Measurements from ENCODE around the gene MLIP.

Gene MLIP

DNA sequence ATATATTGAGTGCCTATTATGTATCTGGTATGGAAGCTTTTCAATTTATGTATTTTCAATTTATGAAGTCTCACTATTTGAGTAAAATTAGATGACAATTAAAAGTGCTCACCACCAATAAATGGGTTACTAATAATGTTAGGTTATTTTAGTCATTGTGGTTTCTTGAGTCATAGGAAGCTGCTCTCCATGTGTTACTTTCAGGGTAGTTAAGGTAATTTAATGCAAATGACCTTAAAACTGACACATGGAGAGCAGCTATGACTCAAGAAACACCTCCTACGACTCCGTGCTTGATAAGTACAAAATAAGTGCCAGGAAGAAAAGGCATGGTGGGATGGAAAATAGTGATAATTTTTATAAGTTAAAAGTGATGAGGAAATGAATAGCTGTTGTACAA lies 180.5 kb downstream of the MLIP start:
- peak overlapping the region; percentile 61 for H3K27ac ChIP-seq (ENCODE audit: low read depth, low read length)
- H3K4me1 ChIP-seq (ENCODE audit: control insufficient read depth, insufficient read depth, low read length, unreplicated experiment): peaks cover 19% of the 10 kb centered on the region
- H2AFZ ChIP-seq (ENCODE audit: low read length, unreplicated experiment): peak overlapping the region; percentile 67
- no peaks in the 10 kb centered on the region for H3K36me3 ChIP-seq (ENCODE audit: insufficient read depth, low read length)
- no peaks in the 10 kb centered on the region for H3K27me3 ChIP-seq (ENCODE audit: insufficient read depth, low read length)
- no peak overlapping the region for H3K4me3 ChIP-seq (ENCODE audit: low read depth, low read length)
- H3K79me2 ChIP-seq (ENCODE audit: control insufficient read depth, insufficient read depth, low read length, unreplicated experiment): no peaks in the 10 kb centered on the region

DNA sequence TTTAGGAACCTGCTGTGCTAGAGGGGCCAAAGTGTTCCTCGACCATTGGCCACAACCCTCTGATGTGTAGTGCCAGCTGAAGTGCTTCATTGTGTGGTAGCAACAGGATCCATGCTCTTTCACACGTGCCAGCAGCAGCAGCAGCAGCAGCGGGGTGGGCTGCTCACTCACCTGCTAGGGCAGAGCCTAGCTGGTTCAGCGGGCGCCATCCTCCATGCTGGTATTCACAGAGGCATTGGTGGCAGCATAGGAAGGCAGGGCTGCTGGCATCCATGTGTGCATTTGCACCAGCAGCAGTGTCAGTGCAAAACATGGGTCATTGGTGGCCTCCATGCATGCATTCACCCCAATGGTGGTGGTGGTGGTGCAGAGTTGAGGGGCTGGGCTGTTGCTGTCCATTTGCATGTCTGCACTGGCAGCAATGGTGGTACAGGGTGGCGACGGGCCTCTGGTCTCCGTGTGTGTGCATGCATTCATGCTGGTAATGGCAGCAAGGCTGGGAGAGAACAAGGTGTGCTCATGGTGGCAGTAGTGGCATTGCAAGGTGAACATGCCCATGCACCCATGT lies 183.8 kb downstream of the MLIP start:
- peaks cover 19% of the 10 kb centered on the region for H3K4me1 ChIP-seq (ENCODE audit: control insufficient read depth, insufficient read depth, low read length, unreplicated experiment)
- H2AFZ ChIP-seq (ENCODE audit: low read length, unreplicated experiment): no peak overlapping the region
- H3K27me3 ChIP-seq (ENCODE audit: insufficient read depth, low read length): no peaks in the 10 kb centered on the region
- H3K79me2 ChIP-seq (ENCODE audit: control insufficient read depth, insufficient read depth, low read length, unreplicated experiment): no peaks in the 10 kb centered on the region
- H3K36me3 ChIP-seq (ENCODE audit: insufficient read depth, low read length): no peaks in the 10 kb centered on the region
- no peak overlapping the region for H3K4me3 ChIP-seq (ENCODE audit: low read depth, low read length)
- no peak overlapping the region for H3K27ac ChIP-seq (ENCODE audit: low read depth, low read length)

DNA sequence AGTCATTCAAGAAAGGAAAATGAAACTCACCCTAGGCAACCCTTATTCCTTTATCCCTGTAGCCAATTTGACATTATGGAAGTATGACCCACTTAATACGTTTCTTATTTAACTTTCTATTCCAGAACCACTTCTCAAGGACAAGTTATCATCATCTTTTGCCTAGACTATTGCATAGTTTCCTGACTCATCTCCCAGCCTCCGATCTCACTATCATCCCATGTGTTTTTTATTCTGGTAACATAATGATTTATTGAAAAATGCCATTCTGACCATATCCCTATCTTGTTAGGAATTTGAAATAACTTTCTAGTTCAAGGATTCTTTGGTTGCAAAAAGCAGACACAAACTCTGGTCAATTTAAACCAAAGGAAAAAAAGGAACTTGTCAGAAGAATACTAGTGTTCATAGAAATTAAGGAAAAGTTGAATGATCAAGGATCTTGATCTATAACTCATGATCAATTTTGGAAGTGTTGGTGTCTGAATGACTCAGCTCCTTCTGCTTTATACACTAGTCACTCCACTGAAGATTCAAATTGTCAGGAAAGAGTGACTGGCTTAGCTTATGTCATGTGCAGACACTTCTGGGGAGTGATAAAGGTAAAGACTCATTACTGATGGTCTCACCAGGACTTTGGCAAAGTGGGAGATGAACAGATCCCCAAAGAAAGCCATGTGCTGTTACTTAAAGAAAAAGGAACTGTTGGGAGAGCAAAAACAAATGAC lies 188.5 kb downstream of the MLIP start:
- Histone ChIP-seq H3K27me3 (ENCODE audit: insufficient read depth, low read length) (no peaks in the 10 kb centered on the region), H3K4me3 (ENCODE audit: low read depth, low read length) (peak overlapping the region; percentile 34; the same call in 1 of the 2 replicates), H3K27ac (ENCODE audit: low read depth, low read length) (peak overlapping the region; percentile 21), H3K36me3 (ENCODE audit: insufficient read depth, low read length) (no peaks in the 10 kb centered on the region), H2AFZ (ENCODE audit: low read length, unreplicated experiment) (peak overlapping the region; percentile 83), H3K4me1 (ENCODE audit: control insufficient read depth, insufficient read depth, low read length, unreplicated experiment) (no peaks in the 10 kb centered on the region), H3K79me2 (ENCODE audit: control insufficient read depth, insufficient read depth, low read length, unreplicated experiment) (no peaks in the 10 kb centered on the region)

DNA sequence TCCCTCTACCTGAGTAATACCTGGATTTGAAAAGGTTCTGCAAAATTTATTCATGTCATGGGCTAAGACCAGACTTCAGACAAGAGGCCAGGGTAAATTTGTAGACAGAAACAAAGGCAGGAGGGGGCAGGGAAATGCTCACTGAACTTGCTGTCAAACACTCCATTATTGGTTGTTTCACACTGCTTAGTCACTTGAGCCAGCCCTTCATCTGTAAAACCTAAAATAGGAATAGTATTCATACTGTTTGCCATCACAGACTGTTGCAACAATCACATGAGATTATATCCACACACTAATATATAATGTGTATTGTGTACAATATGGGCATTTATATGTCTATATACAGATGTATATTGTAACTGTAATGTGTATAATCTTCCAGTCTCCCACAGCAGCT lies 190.5 kb downstream of the MLIP start:
- no peak overlapping the region for H2AFZ ChIP-seq (ENCODE audit: low read length, unreplicated experiment)
- H3K27me3 ChIP-seq (ENCODE audit: insufficient read depth, low read length): no peaks in the 10 kb centered on the region
- H3K27ac ChIP-seq (ENCODE audit: low read depth, low read length): no peak overlapping the region
- no peak overlapping the region for H3K4me3 ChIP-seq (ENCODE audit: low read depth, low read length)
- no peaks in the 10 kb centered on the region for H3K79me2 ChIP-seq (ENCODE audit: control insufficient read depth, insufficient read depth, low read length, unreplicated experiment)
- H3K36me3 ChIP-seq (ENCODE audit: insufficient read depth, low read length): no peaks in the 10 kb centered on the region
- H3K4me1 ChIP-seq (ENCODE audit: control insufficient read depth, insufficient read depth, low read length, unreplicated experiment): no peaks in the 10 kb centered on the region

DNA sequence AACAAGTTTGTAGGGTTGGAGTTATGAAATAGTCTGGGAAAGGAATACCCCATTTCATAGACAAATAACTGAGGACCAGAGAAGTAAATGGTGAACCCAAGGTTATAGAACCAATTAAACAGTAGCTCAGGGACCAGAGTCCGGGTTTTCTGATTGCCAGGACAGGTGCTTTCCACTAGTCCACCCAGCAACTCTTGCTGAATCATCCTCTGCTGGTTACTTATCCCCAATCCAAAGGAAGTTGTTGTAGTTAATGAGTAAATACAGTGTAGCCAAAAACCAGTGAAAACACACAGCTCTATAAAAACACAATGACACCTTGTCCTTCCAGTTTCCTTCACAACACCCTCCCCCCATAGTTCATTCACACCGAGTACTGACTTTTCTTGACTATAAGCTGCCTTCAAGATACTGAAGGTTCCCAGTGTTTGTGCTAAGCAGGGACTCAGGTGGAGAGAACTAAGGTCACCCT lies 196.2 kb downstream of the MLIP start:
- H3K36me3 ChIP-seq (ENCODE audit: insufficient read depth, low read length): no peaks in the 10 kb centered on the region
- no peaks in the 10 kb centered on the region for H3K79me2 ChIP-seq (ENCODE audit: control insufficient read depth, insufficient read depth, low read length, unreplicated experiment)
- no peaks in the 10 kb centered on the region; the same call in 1 of the 2 replicates for H3K27me3 ChIP-seq (ENCODE audit: insufficient read depth, low read length)
- H3K4me1 ChIP-seq (ENCODE audit: control insufficient read depth, insufficient read depth, low read length, unreplicated experiment): no peaks in the 10 kb centered on the region
- no peak overlapping the region for H3K4me3 ChIP-seq (ENCODE audit: low read depth, low read length)
- no peak overlapping the region for H3K27ac ChIP-seq (ENCODE audit: low read depth, low read length)
- no peak overlapping the region for H2AFZ ChIP-seq (ENCODE audit: low read length, unreplicated experiment)

DNA sequence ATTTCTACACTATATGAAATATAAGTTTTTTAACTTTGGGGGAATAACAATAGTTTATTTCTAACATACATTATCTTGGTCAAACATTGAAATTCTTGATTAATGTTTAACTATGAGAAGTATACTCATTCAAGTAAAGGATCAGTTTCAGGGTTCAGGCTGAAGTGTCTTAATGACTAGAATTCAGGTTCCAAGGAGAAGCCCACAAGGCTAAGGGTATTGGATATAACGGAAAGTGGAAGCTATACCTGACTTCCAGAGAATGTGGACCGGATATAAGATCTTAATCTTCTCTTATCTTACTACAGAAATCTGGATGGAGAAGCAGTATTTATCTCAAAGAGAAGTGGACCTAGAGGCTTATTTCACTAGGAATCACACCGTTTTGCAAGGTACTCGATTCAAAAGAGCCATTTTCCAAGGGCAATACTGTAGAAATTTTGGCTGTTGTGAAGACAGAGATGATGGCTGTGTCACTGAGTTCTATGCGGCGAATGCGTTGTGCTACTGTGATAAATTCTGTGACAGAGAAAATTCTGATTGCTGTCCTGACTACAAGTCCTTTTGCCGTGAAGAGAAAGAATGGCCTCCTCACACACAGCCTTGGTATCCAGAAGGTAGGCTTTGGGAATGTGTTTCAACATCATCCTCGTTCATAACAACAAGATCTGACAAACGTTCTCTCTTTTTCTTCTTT lies 197.2 kb downstream of the MLIP start, which contains the start of gene TINAG:
TSS of gene TINAG (plus strand) at position 153 of the 697 bp plus-strand sequence. CDS start at position 263, 110 bp downstream.
- H3K27ac ChIP-seq (ENCODE audit: low read depth, low read length): no peak within 1 kb of the TSS
- H3K27me3 ChIP-seq (ENCODE audit: insufficient read depth, low read length): no peaks in the 10 kb centered on the region; the same call in 1 of the 2 replicates
- H3K4me3 ChIP-seq (ENCODE audit: low read depth, low read length): no peak within 1 kb of the TSS
- H3K36me3 ChIP-seq (ENCODE audit: insufficient read depth, low read length): no peaks in the 10 kb centered on the region
- no peaks in the 10 kb centered on the region for H3K4me1 ChIP-seq (ENCODE audit: control insufficient read depth, insufficient read depth, low read length, unreplicated experiment)
- H2AFZ ChIP-seq (ENCODE audit: low read length, unreplicated experiment): no peak within 1 kb of the TSS
- H3K79me2 ChIP-seq (ENCODE audit: control insufficient read depth, insufficient read depth, low read length, unreplicated experiment): no peaks in the 10 kb centered on the region

DNA sequence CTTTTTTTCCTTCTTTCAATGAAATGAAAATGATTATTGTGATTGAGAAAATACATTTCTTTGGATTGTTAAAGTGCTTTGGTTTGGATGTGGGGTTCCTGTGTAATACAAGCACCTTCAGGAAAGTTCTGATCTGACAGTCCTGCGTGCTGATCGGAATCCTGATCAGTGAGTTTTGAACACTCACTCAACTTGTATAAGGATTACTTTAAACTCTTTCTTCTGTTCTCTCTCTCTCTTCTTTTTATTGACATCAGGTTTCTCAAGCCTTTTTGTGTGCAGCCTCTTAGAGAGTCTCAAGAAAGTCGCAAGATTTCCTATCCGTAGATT lies 197.7 kb downstream of the MLIP start:
- no peak overlapping the region for H2AFZ ChIP-seq (ENCODE audit: low read length, unreplicated experiment)
- H3K4me1 ChIP-seq (ENCODE audit: control insufficient read depth, insufficient read depth, low read length, unreplicated experiment): no peaks in the 10 kb centered on the region
- no peaks in the 10 kb centered on the region for H3K36me3 ChIP-seq (ENCODE audit: insufficient read depth, low read length)
- H3K27ac ChIP-seq (ENCODE audit: low read depth, low read length): no peak overlapping the region
- H3K79me2 ChIP-seq (ENCODE audit: control insufficient read depth, insufficient read depth, low read length, unreplicated experiment): no peaks in the 10 kb centered on the region
- H3K4me3 ChIP-seq (ENCODE audit: low read depth, low read length): no peak overlapping the region
- no peaks in the 10 kb centered on the region; the same call in 1 of the 2 replicates for H3K27me3 ChIP-seq (ENCODE audit: insufficient read depth, low read length)

DNA sequence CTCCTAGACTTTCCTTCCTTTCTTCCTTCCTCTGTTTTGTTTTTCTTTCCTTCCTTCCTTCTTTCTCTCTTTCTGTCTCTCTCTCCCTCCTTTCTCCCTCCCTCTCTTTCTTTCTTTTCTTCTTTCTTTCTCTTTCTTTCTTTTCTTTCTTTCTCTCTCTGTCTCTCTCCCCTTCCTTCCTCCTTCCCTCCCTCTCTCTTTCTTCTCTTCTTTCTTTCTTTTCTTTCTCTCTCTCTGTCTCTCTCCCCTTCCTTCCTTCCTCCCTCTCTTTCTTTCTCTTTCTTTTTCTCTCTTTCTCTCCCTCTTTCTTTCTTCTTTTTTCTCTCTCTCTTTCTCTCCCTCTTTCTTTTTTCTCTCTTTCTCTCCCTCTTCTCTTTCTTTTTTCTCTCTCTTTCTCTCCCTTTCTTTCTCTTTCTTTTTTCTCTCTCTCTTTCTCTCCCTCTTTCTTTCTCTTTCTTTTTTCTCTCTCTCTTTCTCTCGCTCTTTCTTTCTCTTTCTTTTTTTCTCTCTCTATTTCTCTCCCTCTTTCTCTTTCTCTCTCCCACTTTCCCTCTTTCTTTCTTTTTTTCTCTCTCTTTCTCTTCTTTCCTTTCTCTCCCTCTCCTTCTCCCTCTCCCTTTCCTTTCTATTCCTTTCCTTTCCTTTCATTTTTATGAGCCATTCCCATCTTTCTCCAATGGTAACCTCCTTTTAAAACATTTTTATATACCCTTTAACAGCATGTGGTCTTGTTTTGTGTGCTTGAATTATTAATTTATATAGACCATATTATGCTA lies 199.3 kb downstream of the MLIP start:
- H3K27ac ChIP-seq (ENCODE audit: low read depth, low read length): no peak overlapping the region
- no peaks in the 10 kb centered on the region for H3K4me1 ChIP-seq (ENCODE audit: control insufficient read depth, insufficient read depth, low read length, unreplicated experiment)
- H3K4me3 ChIP-seq (ENCODE audit: low read depth, low read length): no peak overlapping the region
- H2AFZ ChIP-seq (ENCODE audit: low read length, unreplicated experiment): no peak overlapping the region
- no peaks in the 10 kb centered on the region; the same call in 1 of the 2 replicates for H3K27me3 ChIP-seq (ENCODE audit: insufficient read depth, low read length)
- no peaks in the 10 kb centered on the region for H3K36me3 ChIP-seq (ENCODE audit: insufficient read depth, low read length)
- H3K79me2 ChIP-seq (ENCODE audit: control insufficient read depth, insufficient read depth, low read length, unreplicated experiment): no peaks in the 10 kb centered on the region

DNA sequence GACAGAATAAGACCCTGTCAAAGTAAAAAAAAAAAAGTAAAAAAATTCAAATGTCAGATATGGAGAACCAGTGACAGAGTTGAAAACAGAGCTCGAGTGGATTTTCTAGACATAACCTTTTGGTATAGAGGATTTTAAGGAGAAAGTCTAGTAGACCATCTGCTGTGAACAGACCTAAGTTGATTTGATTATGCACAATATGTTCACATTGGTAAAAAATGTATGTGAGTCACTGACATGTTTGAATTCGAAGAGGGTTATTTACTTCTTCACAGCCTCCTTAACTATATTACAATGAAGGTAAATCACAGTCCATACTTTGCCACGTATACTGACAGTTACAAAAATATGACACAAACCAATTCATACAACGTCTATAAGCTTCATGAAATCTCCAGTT lies 204.4 kb downstream of the MLIP start:
- no peaks in the 10 kb centered on the region; the same call in 1 of the 2 replicates for H3K27me3 ChIP-seq (ENCODE audit: insufficient read depth, low read length)
- no peaks in the 10 kb centered on the region for H3K79me2 ChIP-seq (ENCODE audit: control insufficient read depth, insufficient read depth, low read length, unreplicated experiment)
- no peaks in the 10 kb centered on the region for H3K36me3 ChIP-seq (ENCODE audit: insufficient read depth, low read length)

More for the DNA sequence above, 204.4 kb downstream of the MLIP start:
- Histone ChIP-seq H2AFZ (ENCODE audit: low read length, unreplicated experiment) (no peak overlapping the region), H3K27ac (ENCODE audit: low read depth, low read length) (no peak overlapping the region), H3K4me3 (ENCODE audit: low read depth, low read length) (no peak overlapping the region), H3K4me1 (ENCODE audit: control insufficient read depth, insufficient read depth, low read length, unreplicated experiment) (no peaks in the 10 kb centered on the region)

Measured in ACC112 (cell line).